CD4-positive, alpha-beta T cell treated with Interleukin-15 for 4 hours (primary cell): ENCODE results near the gene DPP4.
A peak's percentile ranks its signal among the peaks of the same experiment; 100 is the strongest.
"Not testable (repeated sequence)": the region's sequence is repeated elsewhere in the genome, so short reads cannot be mapped to it uniquely, and the experiment has no call there.

ENCODE experiments used
- DNase-seq: peaks from one replicate; pipeline ENCODE4 v3.0.0-alpha.2; 2020; ENCODE audit warnings: low spot score

The DPP4 gene

DNA sequence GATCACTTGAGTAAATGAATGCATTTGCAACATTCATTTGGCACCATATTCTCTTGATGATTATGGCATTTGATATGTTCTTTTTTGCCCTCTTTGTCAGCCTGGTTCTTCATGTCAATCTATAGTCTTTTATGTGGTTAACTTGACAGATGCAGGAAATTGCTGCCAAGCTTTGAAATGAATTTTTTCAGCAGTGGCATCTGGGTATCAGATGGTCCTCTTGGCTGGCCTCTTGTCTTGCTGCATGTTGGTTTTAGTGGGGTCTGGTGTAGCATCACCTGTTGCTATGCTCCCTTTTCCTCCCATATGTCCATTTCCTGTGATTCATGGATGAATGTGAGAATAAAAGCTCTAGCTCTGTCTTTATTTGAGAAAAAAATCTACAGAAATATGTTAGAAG, 119.9 kb downstream of the DPP4 start:
- DNase-seq = peak; percentile 65

DNA sequence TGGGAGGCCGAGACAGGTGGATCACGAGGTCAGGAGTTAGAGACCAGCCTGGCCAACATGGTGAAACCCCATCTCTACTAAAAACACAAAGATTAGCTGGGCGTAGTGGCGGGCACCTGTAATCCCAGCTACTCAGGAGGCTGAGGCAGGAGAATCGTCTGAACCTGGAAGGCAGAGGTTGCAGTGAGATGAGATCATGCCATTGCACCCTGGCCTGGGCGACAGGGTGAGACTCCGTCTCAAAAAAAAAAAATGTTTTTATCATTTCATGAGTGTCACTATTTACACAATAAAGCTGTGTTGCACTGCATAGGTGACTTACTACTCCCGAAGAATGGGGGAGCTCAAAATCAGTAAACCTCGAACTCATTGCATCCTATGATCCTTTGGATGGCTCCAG, 120.6 kb downstream of the DPP4 start:
- DNase-seq = not testable (repeated sequence)

DNA sequence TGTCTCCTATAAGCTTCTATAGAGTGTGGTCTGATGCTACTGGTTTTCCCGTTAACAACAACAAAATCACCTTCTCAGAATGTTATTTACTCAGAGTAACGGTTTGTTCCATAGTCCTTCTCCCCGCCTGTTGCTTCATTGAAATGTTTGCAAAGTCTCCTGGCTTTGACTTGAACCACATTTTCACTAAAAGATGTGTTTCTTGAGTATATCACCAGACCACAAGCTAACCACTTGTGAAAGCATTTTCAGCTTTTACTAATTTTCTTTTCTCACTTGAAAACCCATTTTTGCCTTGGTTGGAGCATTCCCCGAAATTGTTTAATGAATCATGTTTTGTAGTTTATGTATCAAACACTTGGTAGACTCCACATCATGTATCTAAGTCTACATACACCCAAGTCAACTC, 121.2 kb downstream of the DPP4 start:
- DNase-seq = peak; percentile 82

DNA sequence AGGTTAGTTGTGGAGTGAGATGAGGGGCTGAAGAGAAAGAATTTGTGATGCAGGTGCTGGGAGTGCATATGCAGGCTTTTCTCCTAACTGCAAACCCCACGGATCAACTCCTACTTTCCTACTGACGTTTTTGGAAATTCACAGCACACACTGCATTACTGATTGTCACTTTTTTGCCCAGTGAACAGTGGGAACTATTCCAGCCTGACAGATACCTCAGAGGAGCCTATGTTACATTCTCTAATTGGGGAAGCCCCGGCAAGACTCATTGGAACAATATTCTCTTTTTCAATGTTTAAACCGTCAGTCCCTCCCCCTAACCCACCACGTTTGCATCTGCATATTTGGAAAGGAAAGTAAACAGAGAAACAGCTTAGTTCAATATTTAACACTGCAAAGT, 126.2 kb downstream of the DPP4 start:
- no peak for DNase-seq

DNA sequence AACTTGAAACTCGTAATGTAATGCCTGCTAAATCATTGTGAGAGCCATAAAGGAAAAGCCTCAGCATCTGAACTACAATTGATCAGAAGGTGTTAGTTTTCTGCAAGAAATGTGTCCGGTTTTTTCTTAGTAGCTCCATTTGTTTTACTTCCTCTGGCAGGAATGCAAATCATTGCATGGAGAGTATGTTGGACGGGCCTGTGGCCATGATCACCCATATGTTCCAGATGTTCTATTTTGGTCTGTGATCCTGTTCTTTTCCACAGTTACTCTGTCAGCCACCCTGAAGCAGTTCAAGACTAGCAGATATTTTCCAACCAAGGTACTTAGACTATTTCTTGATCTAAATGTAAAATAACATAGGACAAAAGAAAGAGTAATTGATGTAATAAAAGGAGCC, 126.6 kb downstream of the DPP4 start:
- no peak for DNase-seq

DNA sequence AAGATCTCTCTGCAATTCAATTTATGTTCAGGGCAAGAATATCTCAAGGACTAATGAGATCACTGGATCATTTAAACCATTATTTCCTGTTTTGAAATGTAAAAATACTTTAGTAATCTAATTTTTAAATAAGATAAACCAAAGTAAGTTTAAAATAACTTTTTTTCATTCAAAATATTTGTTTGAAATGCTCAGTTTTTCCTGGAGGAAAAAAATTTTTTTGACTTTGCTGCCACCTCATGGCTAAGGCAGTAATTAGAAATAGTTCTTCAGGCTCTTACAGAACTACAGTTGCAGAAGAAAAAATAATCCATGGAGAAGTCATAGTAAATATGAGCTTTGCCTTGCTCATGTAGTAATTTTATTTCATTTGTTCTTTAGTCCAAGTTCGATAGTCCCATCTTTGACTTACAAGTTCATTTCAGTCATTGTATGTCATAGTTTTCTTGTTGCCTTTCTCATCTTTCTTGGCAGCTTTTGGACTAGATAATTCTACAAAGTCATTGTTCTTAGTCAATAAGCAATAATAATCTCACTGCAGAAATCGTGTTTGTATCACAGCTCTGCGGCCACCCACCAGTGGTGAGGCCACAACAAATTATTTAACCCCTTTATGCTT, 127.4 kb downstream of the DPP4 start:
- peak; percentile 42 for DNase-seq

DNA sequence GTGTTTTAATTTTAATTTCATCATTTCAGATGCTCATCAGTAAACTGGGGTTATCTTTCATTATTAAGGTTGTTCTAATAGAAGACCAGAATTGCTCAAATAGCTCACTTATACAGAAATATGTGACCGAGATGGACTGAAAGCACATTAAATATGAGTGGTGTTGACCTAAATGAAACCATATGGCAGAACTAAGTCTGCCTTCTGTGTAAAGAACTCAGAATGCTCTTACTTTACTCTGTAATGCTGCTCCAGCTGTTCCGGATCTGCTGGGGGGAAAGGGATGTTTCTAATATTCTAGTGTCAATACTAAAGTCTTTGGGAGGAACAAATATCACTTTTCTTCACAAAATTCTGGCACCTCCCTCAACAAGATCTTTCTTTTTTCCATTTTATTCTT, 131.0 kb downstream of the DPP4 start:
- DNase-seq = no peak
